ENCODE measurements around the gene DOP1B.
"Not testable (repeated sequence)": the region's sequence is repeated elsewhere in the genome, so short reads cannot be mapped to it uniquely, and the experiment has no call there.

The DOP1B gene

GRCh38 chr21:36156815-36157670 is at the start of gene DOP1B:
TSS of gene DOP1B (plus strand) at chr21:36156824. CDS start at chr21:36164734, 7,910 bp downstream.
- DNase-seq: no peak

GRCh38 chr21:36109868-36110267 is 46.8 kb upstream of the DOP1B start:
- DNase-seq: no peak

GRCh38 chr21:36111238-36111637 is 45.4 kb upstream of the DOP1B start:
- no peak for DNase-seq

GRCh38 chr21:36113647-36114428 is 42.8 kb upstream of the DOP1B start:
- DNase-seq: peak; percentile 75

- DNase-seq: no peak
These were observed 41.4 kb upstream of the DOP1B start for GRCh38 chr21:36115138-36115730.

GRCh38 chr21:36117286-36117741 is 39.3 kb upstream of the DOP1B start:
- DNase-seq: no peak

- no peak for DNase-seq
These were observed 36.2 kb upstream of the DOP1B start for GRCh38 chr21:36120304-36120888.

- DNase-seq: no peak
These were observed 33.6 kb upstream of the DOP1B start for GRCh38 chr21:36122977-36123376.

- no peak for DNase-seq
These were observed 32.2 kb upstream of the DOP1B start for GRCh38 chr21:36124395-36124794.

GRCh38 chr21:36125512-36126207 is 31.0 kb upstream of the DOP1B start:
- DNase-seq: peak; percentile 43

- no peak for DNase-seq
These were observed 30.4 kb upstream of the DOP1B start for GRCh38 chr21:36126208-36126565.

- no peak for DNase-seq
These were observed 30.0 kb upstream of the DOP1B start for GRCh38 chr21:36126621-36127110.

- DNase-seq: no peak
These were observed 29.2 kb upstream of the DOP1B start for GRCh38 chr21:36127250-36127904.

GRCh38 chr21:36127977-36128376 is 28.6 kb upstream of the DOP1B start:
- no peak for DNase-seq

GRCh38 chr21:36129219-36129618 is 27.4 kb upstream of the DOP1B start:
- no peak for DNase-seq

GRCh38 chr21:36130414-36130762 is 26.2 kb upstream of the DOP1B start:
- DNase-seq: not testable (repeated sequence)

- not testable (repeated sequence) for DNase-seq
These were observed 25.8 kb upstream of the DOP1B start for GRCh38 chr21:36130839-36131238.

- DNase-seq: no peak
These were observed 23.9 kb upstream of the DOP1B start for GRCh38 chr21:36132696-36133095.

- no peak for DNase-seq
These were observed 21.7 kb upstream of the DOP1B start, which contains the start of gene CBR3 for GRCh38 chr21:36134803-36135390. TSS of gene CBR3 (plus strand) at chr21:36135079. CDS start at chr21:36135193, 114 bp downstream.

GRCh38 chr21:36135391-36136102 is 21.1 kb upstream of the DOP1B start:
- DNase-seq: peak; percentile 56

- not testable (repeated sequence) for DNase-seq
These were observed 16.8 kb upstream of the DOP1B start for GRCh38 chr21:36139791-36140190.
